Activated T-cell treated with anti-CD3 and anti-CD28 coated beads, Interleukin-2, amount 50 U/mL, for 48 hours (primary cell): ENCODE data around the gene LRRC4C.
"Not testable (repeated sequence)": the region's sequence is repeated elsewhere in the genome, so short reads cannot be mapped to it uniquely, and the experiment has no call there.

Source experiments
- DNase-seq, 2 experiments: peaks; one replicate each; pipeline ENCODE4 v3.0.0-alpha.2; 2020

Gene LRRC4C

GRCh38 chr11:41102471-41102870, 357.0 kb downstream of the LRRC4C start:
- no peak for DNase-seq

DNA sequence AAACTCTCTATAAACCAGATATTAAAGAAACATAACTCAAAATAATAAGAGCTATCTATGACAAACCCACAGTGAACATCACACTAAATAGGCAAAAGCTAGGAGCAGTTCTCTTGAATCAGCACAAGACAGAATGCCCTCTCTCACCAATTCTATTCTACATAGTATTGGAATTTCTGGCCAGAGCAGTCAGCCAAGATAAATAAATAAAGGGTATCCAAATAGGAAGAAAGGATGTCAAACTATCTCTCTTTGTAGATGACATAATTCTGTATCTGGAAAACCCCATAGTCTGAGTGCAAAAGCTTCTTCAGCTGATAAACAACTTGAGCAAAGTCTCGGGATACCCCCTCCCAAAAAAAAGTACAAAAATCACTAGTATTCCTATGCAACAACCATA, 359.8 kb downstream of the LRRC4C start:
- no peak for DNase-seq

- DNase-seq: no peak
Observed at GRCh38 chr11:41085123-41085522, 374.3 kb downstream of the LRRC4C start.

GRCh38 chr11:41081756-41082285, 377.6 kb downstream of the LRRC4C start:
- DNase-seq: no peak

GRCh38 chr11:41074318-41074717, 385.1 kb downstream of the LRRC4C start:
- DNase-seq: no peak

GRCh38 chr11:41065432-41065831, 394.0 kb downstream of the LRRC4C start:
- DNase-seq: no peak

- no peak for DNase-seq
Observed at GRCh38 chr11:41058138-41058537, 401.3 kb downstream of the LRRC4C start.

- no peak for DNase-seq
Observed at GRCh38 chr11:41056892-41057569, 402.4 kb downstream of the LRRC4C start.

GRCh38 chr11:41053894-41054293, 405.6 kb downstream of the LRRC4C start:
- DNase-seq: no peak

DNA sequence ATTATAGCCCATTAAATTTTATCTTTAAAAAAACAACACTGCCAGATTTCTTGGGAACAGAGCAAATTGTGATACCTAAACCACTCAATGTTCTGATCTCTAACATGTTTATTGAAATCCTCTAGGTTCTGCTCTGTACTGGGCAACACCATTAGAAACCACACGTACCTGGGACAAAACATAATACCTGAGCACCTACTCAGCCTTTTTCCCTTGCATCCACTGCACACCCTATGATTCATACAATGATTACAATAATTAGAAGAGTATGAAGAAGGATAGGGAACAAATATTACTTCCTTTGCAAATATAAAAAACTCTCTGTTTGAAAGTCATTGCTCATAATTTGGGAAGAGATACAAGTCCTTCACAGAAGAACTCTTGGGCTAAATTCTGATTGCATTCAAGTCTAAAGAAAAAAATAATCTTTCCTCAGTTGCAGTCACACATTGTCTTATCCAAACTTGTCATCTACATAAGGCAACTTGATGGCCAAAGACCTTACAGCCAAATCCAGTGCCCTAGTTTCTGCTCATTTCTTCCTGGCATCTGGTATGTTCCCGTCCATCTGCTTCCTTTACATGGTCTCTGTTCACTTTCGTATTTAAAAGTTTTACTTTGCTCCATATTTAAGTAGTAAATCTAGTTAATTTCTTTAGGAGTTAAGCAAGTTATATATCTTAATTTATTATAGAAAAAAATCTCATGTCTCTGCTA, 407.4 kb downstream of the LRRC4C start:
- DNase-seq: no peak

DNA sequence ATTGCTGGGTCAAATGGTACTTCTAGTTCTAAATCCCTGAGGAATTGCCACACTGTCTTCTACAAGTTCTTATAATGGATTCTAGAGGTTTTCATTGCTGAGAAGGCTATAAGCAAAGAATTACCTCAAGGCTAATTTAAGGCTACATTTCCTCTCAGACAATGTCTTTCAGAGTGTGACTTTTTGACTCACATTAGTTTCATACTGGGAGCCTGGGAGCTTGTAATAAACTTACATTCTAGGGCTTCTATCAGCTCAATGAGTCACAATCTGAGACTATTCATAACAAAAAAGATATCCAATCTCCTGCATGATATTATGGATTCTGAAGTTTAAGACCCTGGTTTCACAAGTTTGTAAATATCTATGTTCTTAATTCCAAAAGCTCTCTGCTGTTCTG, 408.7 kb downstream of the LRRC4C start:
- no peak for DNase-seq

DNA sequence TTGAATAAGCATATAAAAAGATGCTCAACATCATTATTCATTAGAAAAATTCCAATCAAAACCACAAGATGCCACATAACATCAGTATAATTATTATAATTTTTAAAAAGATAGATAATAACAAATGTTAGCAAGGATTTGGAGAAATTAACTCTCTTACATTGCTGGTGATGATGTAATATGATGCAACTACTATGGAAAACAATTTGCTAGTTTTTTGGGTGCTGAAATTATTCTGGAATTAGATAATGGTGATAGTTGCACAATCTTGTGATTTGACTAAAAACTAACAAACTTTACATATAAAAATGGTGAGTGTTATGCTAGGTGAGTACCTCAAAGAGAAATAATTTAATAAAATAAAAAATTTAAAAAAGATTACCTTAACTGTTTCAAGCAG, 412.2 kb downstream of the LRRC4C start:
- DNase-seq: no peak

DNA sequence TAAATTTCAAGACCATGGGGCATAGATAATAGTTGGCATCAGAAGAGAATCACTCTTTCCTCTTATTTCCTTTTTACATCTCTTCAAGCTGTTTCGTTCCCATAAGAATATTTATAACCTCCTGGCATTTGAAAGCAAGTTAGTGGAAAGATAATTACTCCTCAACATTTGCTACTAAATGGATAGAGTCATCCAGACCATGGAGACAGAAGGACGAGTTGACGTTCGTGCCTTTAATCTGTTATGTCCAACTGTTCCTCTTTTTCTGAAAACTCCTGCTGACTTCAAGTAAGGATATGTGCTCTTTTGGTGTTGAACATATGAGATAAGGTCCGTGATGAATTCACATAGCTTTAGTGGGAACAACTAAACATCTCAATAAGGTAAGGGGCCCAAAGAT, 414.2 kb downstream of the LRRC4C start:
- DNase-seq: no peak

GRCh38 chr11:41044747-41045146, 414.7 kb downstream of the LRRC4C start:
- DNase-seq: no peak

- DNase-seq: no peak
Observed at GRCh38 chr11:41042688-41043087, 416.8 kb downstream of the LRRC4C start.

DNA sequence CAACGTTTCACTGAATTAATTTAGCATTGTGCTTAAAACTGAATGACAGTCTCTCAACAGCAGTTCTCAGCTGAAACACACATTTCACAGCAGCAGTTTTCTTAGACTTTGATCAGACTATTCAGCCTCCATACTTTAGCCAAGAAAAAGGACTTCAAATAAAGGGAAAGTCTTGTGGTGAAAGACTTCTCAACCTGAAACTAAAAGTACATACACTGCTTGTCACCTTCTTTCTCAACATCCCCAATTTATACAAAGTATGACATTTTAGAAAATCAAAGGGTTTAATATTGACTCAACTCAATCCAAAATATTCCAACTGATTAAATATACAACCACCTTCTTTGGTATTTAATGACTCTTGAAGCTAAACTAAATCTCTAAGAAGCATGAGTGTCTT, 419.0 kb downstream of the LRRC4C start:
- DNase-seq: no peak

GRCh38 chr11:41039592-41039991, 419.9 kb downstream of the LRRC4C start:
- no peak for DNase-seq

GRCh38 chr11:41031551-41032060, 427.8 kb downstream of the LRRC4C start:
- no peak for DNase-seq

DNA sequence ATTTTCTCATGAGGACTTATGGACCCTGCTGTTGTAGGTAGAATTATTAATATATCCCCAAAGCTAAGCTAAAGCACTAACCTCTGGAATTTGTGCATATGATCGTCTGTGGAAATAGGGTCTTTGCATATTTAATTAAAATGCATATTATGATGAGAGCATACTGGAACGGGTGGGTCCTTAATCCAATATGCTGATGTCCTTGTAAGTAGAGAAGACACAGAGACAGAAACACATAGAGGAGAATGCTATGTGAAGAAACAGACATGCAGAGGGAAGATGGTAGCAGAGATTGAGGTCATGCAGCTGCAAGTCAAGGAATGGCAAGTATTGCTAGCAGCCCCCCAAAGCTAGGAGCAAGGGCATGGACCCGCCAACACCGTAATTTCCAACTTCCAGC, 439.2 kb downstream of the LRRC4C start:
- no peak for DNase-seq

- DNase-seq: not testable (repeated sequence)
Observed at GRCh38 chr11:41019666-41020065, 439.8 kb downstream of the LRRC4C start.

- no peak for DNase-seq
Observed at GRCh38 chr11:41018224-41018623, 441.2 kb downstream of the LRRC4C start.

DNA sequence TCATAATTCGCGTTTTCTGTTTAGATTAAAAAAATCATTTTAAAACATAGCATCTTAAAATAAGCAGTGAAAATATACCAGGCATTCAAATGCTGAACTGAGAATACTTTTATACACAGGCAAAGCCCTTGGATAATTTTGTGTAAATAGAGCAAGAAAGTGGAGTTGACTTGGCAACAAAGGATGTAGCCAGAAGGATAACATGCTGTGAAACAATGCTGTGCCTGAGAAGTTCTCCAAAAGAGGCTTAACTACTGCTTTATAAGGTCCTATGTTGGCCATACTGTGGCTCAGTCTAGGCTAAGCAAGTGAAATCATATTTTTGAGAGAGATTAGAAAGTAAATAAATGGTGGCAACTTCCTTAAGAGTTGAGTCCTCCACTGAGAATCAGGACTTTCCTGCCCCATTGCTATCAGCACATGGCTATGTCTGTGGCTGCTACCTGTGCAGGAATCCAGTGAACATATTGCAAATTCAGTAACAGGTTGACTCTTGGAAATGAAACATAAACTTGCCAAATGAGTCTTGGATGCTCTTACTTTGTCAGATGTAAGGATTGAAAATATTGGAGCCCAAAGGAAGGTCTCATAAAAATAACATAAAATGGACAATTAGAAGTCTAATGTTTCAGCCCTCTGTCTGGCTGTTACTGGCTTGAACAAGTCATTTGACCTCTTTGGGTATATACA, 448.9 kb downstream of the LRRC4C start:
- no peak for DNase-seq

GRCh38 chr11:41005986-41006385, 453.5 kb downstream of the LRRC4C start:
- no peak for DNase-seq
